DMS114 treated with DMSO at 0.1 percent for 48 hours (cell line): ENCODE measurements around the gene GALNT4.

ENCODE experiments used
- DNase-seq: peaks from one replicate; lab custom pipeline; 2025; ENCODE audit not compliant: unreplicated experiment; lab: John Stamatoyannopoulos, UW

Gene GALNT4

GRCh38 chr12:89524541-89525304 is at the start of gene GALNT4:
Gene GALNT4 (minus strand): TSS chr12:89524796. CDS start chr12:89524549, 247 bp downstream.
- DNase-seq: peak; percentile 79

DNA sequence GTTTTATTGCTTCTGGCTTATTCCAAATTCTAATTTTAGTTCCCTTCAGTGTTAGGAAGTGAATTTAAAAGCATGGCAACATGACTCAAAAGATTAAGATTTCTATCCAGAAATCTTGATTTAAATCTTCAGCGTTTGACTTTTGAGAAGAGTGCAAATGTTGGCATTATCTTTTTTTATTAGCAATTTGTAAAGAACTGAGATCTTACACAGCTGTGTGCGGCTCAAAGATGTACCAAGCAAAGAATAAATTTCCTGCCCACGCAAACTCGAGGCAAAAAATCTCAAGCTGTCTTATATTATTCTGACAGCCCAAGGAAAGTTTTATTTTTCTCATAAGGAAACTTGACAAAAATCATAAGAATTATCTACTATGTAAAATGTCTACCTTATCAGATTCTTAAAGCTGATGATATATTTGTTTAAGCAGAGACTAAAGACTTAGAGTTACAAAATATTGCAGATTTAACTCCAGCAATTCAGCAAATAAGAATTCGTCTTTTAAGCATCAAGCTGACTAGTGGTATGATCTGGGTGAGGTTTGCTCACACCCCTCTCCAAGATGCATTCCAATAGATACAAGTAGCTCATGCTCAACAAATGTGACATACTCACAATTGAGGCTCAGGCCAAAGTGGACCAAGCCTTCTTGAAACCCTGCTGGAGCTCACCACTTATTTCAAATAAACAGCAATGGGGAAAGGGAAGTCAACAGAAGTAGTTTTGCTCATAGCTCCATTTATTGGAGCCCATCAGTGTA is 48.6 kb upstream of the GALNT4 start:
- DNase-seq: no peak

GRCh38 chr12:89571491-89572195 is 47.0 kb upstream of the GALNT4 start:
- no peak for DNase-seq

GRCh38 chr12:89568484-89568883 is 43.9 kb upstream of the GALNT4 start:
- no peak for DNase-seq

DNA sequence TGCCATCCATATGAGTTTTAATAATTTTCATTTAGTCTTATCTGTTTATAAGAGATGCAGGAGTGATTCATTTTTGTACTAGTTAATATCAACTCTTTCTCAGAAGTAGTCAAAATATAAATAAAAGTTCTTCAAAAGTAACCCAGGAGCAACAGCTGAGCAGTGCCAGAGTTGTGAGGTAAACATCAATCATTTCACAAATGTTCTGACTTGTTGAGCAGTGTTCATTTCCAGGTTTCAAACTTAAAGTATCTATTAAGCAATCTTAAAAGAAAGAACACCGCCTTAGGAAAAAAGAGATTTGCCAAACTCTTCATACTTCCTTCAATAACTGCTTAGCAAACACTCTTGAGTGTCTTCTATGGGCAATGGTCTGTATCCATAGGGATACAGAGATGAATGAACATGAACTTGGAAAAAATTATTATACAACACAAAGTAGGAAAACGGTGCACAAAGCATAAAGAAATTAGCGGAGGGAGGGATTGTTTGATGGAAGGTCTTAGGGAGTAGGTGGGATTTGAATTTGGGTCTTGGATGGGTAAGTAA is 43.2 kb upstream of the GALNT4 start:
- DNase-seq: no peak

DNA sequence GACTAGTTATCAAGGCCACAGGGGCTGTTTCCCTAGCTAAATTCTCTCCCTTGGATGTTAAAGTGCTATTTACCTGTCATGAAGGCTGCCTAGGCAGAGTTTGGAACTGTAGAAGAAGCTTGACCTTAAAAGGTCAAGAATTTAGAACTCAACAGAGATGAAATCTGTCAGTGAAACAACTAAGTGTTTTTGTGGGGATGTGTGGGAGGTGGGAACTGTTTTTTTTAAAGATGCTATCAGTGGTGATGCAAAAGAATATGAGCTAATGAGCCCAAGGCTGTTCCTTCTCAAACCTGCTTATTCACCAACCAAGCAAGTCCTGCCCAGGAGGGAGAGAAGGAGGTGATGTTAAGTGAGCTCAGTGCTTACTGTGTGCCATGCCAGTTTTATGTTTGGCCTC is 42.0 kb upstream of the GALNT4 start:
- DNase-seq: no peak

GRCh38 chr12:89565002-89565401 is 40.4 kb upstream of the GALNT4 start:
- DNase-seq: no peak

- DNase-seq: no peak
These were observed 35.2 kb upstream of the GALNT4 start for GRCh38 chr12:89559753-89560152.

DNA sequence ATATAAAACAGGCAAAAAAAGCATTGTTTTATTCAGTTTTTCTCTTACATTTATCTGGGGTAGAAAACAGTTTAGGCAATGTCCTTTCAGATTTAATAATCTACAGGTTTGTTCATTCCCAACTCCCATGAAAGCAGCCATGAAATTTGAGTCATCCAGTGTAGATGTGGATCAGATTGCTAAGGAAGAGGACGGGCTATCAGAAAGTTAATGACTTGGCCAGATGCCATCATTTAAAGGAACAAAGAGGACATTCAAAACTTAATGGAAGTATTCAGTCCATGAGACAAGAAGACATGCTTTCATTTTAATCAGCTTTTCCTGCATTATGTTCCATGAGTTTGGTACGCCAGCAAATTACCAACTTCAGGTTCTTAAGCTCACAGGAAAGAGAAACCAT is 32.4 kb upstream of the GALNT4 start:
- no peak for DNase-seq

DNA sequence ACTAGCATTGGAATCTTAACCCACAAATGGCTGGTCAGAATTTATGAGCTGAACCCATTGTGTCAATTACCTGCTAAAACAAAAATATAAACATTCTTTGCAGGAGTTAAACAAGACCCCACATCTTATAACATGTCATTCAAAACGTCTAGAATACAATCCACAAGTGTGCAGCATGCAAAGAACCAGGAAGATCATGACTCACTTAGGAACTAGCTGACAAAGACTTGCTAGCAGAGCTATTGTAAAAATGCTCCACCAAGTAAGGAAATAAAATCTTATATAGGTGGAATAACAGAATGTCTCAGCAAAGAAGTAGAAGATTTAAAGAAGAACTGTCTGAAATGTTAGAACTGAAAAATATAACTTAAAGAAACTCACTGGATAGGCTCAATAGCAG is 27.8 kb upstream of the GALNT4 start:
- no peak for DNase-seq

DNA sequence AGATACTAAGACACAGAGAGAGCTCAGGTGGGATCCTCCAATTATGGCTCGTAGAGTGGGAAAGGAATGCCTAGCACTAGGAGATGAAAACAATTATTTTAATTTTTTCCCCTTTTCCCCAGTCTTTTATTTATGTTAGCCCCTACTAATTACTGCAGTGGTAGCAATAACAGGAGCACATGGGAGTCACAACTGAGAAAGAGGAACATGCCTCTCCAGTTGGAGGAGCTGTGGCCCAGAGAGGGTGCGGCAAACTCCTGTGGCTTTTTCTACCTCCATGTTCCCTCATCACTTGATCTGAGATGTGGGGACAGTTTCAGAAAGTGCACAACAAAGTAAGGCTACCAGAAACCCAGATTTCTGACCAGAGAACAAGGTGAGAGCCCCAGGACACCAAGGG is 27.2 kb upstream of the GALNT4 start:
- no peak for DNase-seq

DNA sequence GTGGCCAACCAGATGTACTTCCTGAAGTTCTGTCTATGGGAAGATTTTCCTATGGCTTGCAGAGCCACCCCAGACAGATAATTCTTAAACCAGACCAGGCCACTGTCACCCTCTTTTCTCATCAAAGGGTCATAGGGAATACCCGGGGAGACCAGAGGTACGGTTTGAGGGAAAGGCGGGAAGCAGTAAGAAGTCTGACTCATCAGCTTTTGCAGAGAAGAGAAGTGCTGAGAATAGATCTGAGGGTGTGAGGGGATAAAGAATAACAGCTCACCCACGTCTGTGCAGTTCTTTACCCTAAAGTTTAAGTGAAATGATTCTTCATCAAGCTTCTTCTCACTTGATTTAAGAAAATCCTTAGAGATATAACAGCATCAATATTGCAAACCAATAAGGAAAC is 22.5 kb upstream of the GALNT4 start:
- no peak for DNase-seq

DNA sequence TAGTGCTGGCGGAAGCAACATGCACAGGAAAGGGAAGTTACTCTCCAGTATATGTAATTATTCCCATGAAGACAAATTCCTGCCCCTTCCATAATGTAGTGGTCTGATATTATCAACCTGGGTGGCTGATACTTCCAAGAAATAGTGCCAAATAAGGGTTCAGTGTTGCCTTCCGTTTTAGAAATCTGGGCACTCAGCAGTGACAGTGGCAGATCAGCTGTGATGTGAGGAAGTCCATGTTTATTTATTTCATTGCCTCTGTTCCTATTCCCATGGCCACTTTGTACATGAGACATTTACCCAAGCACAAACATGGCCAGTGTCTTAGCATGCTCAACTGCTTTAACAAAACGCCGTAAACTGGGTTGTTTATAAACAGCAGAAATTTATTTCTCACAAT is 21.6 kb upstream of the GALNT4 start:
- no peak for DNase-seq

DNA sequence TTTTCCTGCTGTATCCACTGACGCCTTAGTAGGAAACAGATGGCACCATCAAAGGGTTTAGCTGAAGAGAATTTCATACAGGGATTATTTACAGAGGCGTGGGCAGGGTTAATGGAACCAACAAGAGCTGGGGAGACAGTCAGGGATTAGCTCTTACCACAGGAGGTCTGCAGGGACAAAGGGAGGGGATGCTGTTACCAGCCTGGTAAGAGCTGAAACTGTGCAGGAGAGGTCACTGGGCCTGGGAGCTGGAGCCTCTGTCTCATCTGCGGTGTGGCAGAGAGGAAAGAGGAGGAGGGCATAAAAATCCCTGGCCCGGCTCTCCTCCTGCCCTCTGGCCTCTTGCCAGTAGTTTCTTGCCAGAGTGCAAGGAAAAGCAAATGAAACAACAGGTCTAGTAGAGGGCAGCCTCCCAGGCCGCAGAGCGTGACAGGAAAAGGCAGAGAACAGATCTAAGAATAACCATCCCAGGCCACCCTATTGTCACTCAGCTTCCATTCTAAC is 20.1 kb upstream of the GALNT4 start:
- no peak for DNase-seq

DNA sequence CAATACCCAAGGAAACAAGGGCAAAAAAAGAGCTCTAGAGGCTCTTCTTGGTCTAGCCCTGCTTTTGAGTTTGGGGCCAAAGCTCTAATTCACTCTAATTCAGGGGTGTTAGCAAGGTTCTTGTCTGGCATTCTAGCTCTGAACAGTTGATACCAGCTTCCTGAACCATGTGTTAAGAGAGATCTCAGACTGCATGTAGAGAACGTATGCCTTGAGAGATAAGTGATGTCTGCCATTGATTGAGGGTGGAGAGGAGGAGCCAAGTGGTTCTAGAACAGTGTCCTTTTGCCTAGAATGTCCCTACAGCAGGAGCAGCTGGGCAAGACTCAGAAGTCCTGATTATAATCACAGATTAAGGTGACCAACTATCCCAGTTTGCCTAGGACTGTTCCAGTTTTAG is 19.4 kb upstream of the GALNT4 start:
- DNase-seq: no peak

GRCh38 chr12:89542912-89543592 is 18.5 kb upstream of the GALNT4 start:
- peak; percentile 65 for DNase-seq

GRCh38 chr12:89542236-89542635 is 17.6 kb upstream of the GALNT4 start:
- no peak for DNase-seq

DNA sequence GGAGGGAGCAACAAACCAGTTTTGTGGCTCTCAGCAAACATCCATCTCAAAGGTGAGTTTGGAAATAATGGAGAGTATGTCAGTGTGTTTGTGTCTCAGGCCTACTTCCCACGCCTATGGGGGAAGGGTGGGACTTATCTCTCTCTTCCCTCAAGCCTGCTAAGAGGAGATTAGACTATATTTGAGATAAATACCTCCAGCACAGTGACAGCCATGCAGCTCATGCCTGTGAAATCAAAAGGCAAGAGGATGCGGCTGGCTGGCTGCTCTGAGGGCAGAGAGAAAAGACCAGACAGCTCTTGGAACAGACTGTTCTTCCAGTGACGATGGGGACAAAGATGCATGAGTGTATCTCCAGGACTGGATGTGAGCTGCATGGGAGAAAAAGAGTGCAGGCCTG is 16.0 kb upstream of the GALNT4 start:
- no peak for DNase-seq

DNA sequence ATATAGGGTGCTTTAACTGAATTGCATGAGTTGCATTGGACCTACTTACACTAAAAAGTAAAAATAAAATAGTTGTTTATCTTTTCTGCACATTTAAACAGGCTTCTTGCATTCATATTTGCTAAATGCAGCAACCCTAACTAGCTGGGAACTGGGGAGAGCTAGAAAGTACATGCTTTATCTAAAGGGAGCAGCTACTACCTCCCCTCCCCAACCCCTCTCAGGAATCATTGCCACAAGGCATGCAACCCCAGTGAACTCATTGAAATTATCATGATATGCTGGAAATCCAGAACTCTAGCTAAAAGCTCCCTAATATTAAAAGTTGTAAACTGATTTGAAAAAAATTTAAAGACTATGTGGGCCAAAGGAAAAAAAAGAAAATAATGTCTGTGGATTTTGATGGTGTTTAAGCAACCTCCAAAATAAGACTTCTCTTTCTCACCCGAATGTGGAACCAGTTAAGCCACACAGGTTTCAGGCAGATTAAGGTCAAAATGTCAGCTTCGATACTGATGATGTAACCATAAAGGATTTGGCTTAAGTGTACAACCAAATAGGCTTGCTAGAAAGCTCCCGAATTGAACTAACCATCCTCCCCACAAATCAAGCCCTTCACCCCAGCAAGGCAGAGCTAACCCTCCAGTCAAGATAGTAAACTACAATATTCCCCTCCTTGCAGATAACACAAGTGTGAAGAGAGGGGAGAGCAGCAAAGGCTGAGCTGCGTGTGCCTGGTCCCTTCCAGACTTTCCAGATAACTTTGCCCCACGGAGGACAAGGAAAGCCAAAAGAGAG is 15.0 kb upstream of the GALNT4 start:
- DNase-seq: no peak

DNA sequence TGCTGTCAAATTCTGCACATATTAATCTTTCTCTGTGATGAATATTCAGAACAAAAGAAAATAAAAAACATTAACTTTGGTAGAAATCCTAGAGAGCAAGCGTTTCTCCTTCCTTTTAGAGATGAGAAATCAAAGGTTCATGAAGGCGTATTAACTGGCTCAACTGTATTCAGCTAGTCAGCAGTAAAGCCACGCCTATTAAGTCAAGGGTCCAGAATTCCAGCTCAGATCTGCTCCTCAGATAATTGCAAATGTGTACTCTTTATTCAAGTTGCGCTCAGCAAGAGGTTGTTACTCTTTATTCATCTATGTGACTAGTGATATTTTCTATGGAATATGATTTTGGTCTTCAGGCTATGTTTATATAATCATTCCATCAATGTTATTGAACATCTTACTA is 14.3 kb upstream of the GALNT4 start:
- DNase-seq: no peak
